K562 (cell line): ENCODE measurements around the gene UPK2. TPM values are rescaled to one million over a fixed set of nuclear protein-coding genes. Genes with fewer than 3 reads are reported as not detected.
A peak's percentile ranks its signal among the peaks of the same experiment; 100 is the strongest.

Source experiments
- CEBPG ChIP-seq, 3 experiments: fragments of 200-800 bp in 1 of 3; sonication (Bioruptor generic) in 1 of 3; sonication (generic) in 1 of 3; formaldehyde crosslinking in 1 of 3; IDR thresholded peaks in 2 of 3; conservative IDR thresholded peaks in 1 of 3; 2 replicates each; pipeline versions ENCODE4 v1.6.1 to v1.8.0; 2016 to 2022; ENCODE audit warnings: missing compliant biosample characterization in 2 of 3, missing genetic modification characterization in 2 of 3, mild to moderate bottlenecking in 1 of 3, missing genetic modification reagents in 1 of 3
- DMBX1 ChIP-seq: fragments of 250-450 bp; sonication (Bioruptor Pico); IDR thresholded peaks from 2 replicates; pipeline ENCODE4 v1.8.0; 2022; ENCODE audit warnings: inconsistent platforms, mild to moderate bottlenecking, moderate library complexity, borderline replicate concordance
- ETV1 ChIP-seq: fragments of 450-650 bp; conservative IDR thresholded peaks from 2 replicates; pipeline ENCODE4 v1.6.1; 2016; ENCODE audit warnings: missing genetic modification characterization, control low read depth, low read depth, missing compliant biosample characterization
- EWSR1 ChIP-seq: fragments of 450-650 bp; IDR thresholded peaks from 2 replicates; pipeline ENCODE4 v1.6.1; 2018; ENCODE audit warnings: borderline replicate concordance, mild to moderate bottlenecking, low read depth, moderate library complexity; ENCODE audit not compliant: partially characterized antibody
- KDM5B ChIP-seq: fragments of 200-600 bp; sonication (generic); IDR thresholded peaks from 2 replicates; pipeline ENCODE4 v1.6.1; 2012; ENCODE audit warnings: low read depth, mild to moderate bottlenecking, moderate library complexity, low read length, control low read depth, inconsistent platforms; ENCODE audit not compliant: insufficient replicate concordance
- MAFF ChIP-seq: IDR thresholded peaks from 2 replicates; pipeline ENCODE4 v1.6.1; 2012; ENCODE audit warnings: low read length, improper control_type of control experiment
- MEIS2 ChIP-seq: fragments of 450-650 bp; IDR thresholded peaks from 2 replicates; pipeline ENCODE4 v1.6.1; 2014; ENCODE audit warnings: mild to moderate bottlenecking; ENCODE audit not compliant: partially characterized antibody
- MXD1 ChIP-seq: fragments of 250-450 bp; sonication (Bioruptor Pico); IDR thresholded peaks from 2 replicates; pipeline ENCODE4 v1.8.0; 2021; ENCODE audit warnings: borderline replicate concordance, mild to moderate bottlenecking, moderate library complexity; ENCODE audit not compliant: poor library complexity, severe bottlenecking
- NBN ChIP-seq: fragments of 450-650 bp; IDR thresholded peaks from 2 replicates; pipeline ENCODE4 v1.6.1; 2016; ENCODE audit warnings: low read depth, mild to moderate bottlenecking
- NCOA1 ChIP-seq: fragments of 450-650 bp; IDR thresholded peaks from 2 replicates; pipeline ENCODE4 v1.6.1; 2016; ENCODE audit warnings: low read depth
- NFATC3 ChIP-seq: fragments of 450-650 bp; IDR thresholded peaks from 2 replicates; pipeline ENCODE4 v1.6.1; 2017; ENCODE audit warnings: mild to moderate bottlenecking
- PHF21A ChIP-seq: fragments of 450-650 bp; IDR thresholded peaks from 2 replicates; pipeline ENCODE4 v1.6.1; 2017; ENCODE audit warnings: low read depth, borderline replicate concordance
- PML ChIP-seq: IDR thresholded peaks from 2 replicates; pipeline ENCODE4 v1.6.1; 2012; ENCODE audit warnings: low read length, inconsistent platforms
- RBM25 ChIP-seq: fragments of 200-400 bp; formaldehyde crosslinking; IDR thresholded peaks from 2 replicates; pipeline ENCODE4 v1.6.1; 2018; ENCODE audit warnings: low read length, low read depth, moderate library complexity; ENCODE audit not compliant: severe bottlenecking
- RFX1 ChIP-seq: fragments of 450-650 bp; IDR thresholded peaks from 2 replicates; pipeline ENCODE4 v1.6.1; 2016; ENCODE audit warnings: mild to moderate bottlenecking, moderate library complexity
- SMC3 ChIP-seq: conservative IDR thresholded peaks from 2 replicates; pipeline ENCODE4 v1.6.1; 2011; ENCODE audit warnings: low read depth, low read length, improper control_type of control experiment; ENCODE audit not compliant: insufficient read depth
- TRIM24 ChIP-seq, 2 experiments: fragments of 450-650 bp; IDR thresholded peaks; 2 replicates each; pipeline ENCODE4 v1.6.1; 2016
- TSC22D4 ChIP-seq: fragments of 450-650 bp; IDR thresholded peaks from 2 replicates; pipeline ENCODE4 v1.6.1; 2016; ENCODE audit warnings: missing genetic modification characterization, missing biosample characterization, control low read depth
- XRCC4 ChIP-seq: IDR thresholded peaks from one replicate; pipeline ENCODE4 v1.6.1; 2011; ENCODE audit not compliant: insufficient read depth, insufficient read length; ENCODE audit errors: extremely low read depth
- ZBTB34 ChIP-seq: fragments of 250-450 bp; sonication (Bioruptor Pico); IDR thresholded peaks from 2 replicates; pipeline ENCODE4 v1.8.0; 2021; ENCODE audit warnings: mild to moderate bottlenecking, moderate library complexity
- ZBTB43 ChIP-seq: sonication (generic); formaldehyde crosslinking; IDR thresholded peaks from 2 replicates; pipeline ENCODE4 v1.8.0; 2023; ENCODE audit warnings: mild to moderate bottlenecking, missing genetic modification reagents
- ZNF282 ChIP-seq: sonication (generic); formaldehyde crosslinking; IDR thresholded peaks from 2 replicates; pipeline ENCODE4 v1.8.1; 2023; ENCODE audit warnings: missing genetic modification reagents
- ZNF408 ChIP-seq: fragments of 250-450 bp; sonication (Bioruptor Pico); IDR thresholded peaks from 2 replicates; pipeline ENCODE4 v1.4.0; 2020; ENCODE audit warnings: low read depth, mild to moderate bottlenecking, moderate library complexity
- ZNF584 ChIP-seq: fragments of 200-800 bp; sonication (Bioruptor generic); IDR thresholded peaks from 2 replicates; pipeline ENCODE4 v1.6.1; 2016; ENCODE audit warnings: low read depth, mild to moderate bottlenecking, missing genetic modification characterization, missing compliant biosample characterization
- ZNF644 ChIP-seq: fragments of 200-800 bp; sonication (Bioruptor generic); IDR thresholded peaks from 2 replicates; pipeline ENCODE4 v1.6.1; 2016; ENCODE audit warnings: low read depth, missing genetic modification characterization, missing compliant biosample characterization
- ZNF764 ChIP-seq: fragments of 250-450 bp; sonication (Bioruptor Pico); IDR thresholded peaks from 2 replicates; pipeline ENCODE4 v1.4.0; 2020; ENCODE audit warnings: low read depth, mild to moderate bottlenecking, moderate library complexity
- polyA plus RNA-seq, 8 experiments: library from polyadenylated mRNA; depleted of rRNA in 4 of 8; stranded (reverse) in 5 of 8; unstranded in 3 of 8; fragments of >200 nt; fragmentation: Nextera tagmentation in 2 of 8; fragmentation: Illumina TruSeq in 1 of 8; extraction: Ambion mirVana in 2 of 8; extraction: Trizol in 1 of 8; gene quantifications; 2 replicates each; pipeline versions ENCODE4 v1.2.1 to v1.2.3, GENCODE V29; 2011 to 2014; ENCODE audit warnings: inconsistent platforms in 1 of 8, missing spikeins in 1 of 8
- total RNA-seq, 7 experiments: library from RNA; depleted of rRNA in 6 of 7; stranded (reverse); fragments of >200 nt in 6 of 7; fragmentation: Illumina TruSeq in 2 of 7; extraction: Trizol in 2 of 7; gene quantifications; 2 replicates each; pipeline versions ENCODE4 v1.2.1 to v1.2.3, GENCODE V29; 2011 to 2021; ENCODE audit warnings: low replicate concordance in 1 of 7

UPK2 gene
- total and polyA plus RNA-seq, 9 of the 15 experiments (the other 6 are each of a cell fraction or from before 2014, with no cell fraction given): not detected

- TF ChIP-seq SMC3: no peak
- no peak; the same call in 1 of the 2 replicates for TF ChIP-seq ZNF584 (CRISPR knock-in tag)
- no peak for TF ChIP-seq MXD1 (CRISPR knock-in tag)
- no peak for TF ChIP-seq EWSR1
- TF ChIP-seq NBN: peak; percentile 47
- TF ChIP-seq NCOA1: peak; percentile 36; the same call in 1 of the 2 replicates
- no peak for TF ChIP-seq KDM5B
- no peak for TF ChIP-seq RBM25
- peak; percentile 68 for TF ChIP-seq MAFF
- TF ChIP-seq NFATC3: no peak
- TF ChIP-seq ZNF282 (CRISPR knock-in tag): no peak
- TF ChIP-seq TRIM24 (IDR thresholded peaks at IDR 0.05): peak; percentile 41 to 55; a peak in 2 of 4 replicates
- no peak for TF ChIP-seq CEBPG (CRISPR knock-in tag; IDR thresholded peaks at IDR 0.05)
- no peak for TF ChIP-seq CEBPG (tag; conservative IDR thresholded peaks at IDR 0.05 in 1 of 2, IDR thresholded peaks at IDR 0.05 in 1 of 2)
- TF ChIP-seq ZBTB34 (CRISPR knock-in tag): no peak
- TF ChIP-seq TSC22D4 (tag): no peak
- no peak for TF ChIP-seq ZNF408 (CRISPR knock-in tag)
- 0 out of 2 replicates have a peak, but pooled peaks have one; percentile 33 for TF ChIP-seq ZBTB43 (CRISPR knock-in tag)
- TF ChIP-seq PML: peak; percentile 21; the same call in 1 of the 2 replicates
- no peak for TF ChIP-seq MEIS2
- no peak for TF ChIP-seq XRCC4
- TF ChIP-seq PHF21A: no peak
- peak; percentile 44 for TF ChIP-seq DMBX1 (CRISPR knock-in tag)
- no peak for TF ChIP-seq ZNF764 (CRISPR knock-in tag)
- no peak for TF ChIP-seq ZNF644 (tag)
- no peak for TF ChIP-seq RFX1
- peak; percentile 68; the same call in 1 of the 2 replicates for TF ChIP-seq ETV1 (tag)
These were observed 44.0 kb upstream of the UPK2 start (continued) for GRCh38 chr11:118911880-118912741.
